Measurements from ENCODE around the gene PPM1D.

- TF ChIP-seq CTCF (IDR thresholded peaks at IDR 0.05; ENCODE audit: insufficient read depth, low read length) (peak; percentile 4), SPI1 (IDR thresholded peaks at IDR 0.05; ENCODE audit: borderline replicate concordance, low read depth) (no peak)
Observed at GRCh38 chr17:60586288-60586974, 13.6 kb upstream of the PPM1D start.
